ENCODE measurements around the gene TMEM170B.

TMEM170B gene

DNA sequence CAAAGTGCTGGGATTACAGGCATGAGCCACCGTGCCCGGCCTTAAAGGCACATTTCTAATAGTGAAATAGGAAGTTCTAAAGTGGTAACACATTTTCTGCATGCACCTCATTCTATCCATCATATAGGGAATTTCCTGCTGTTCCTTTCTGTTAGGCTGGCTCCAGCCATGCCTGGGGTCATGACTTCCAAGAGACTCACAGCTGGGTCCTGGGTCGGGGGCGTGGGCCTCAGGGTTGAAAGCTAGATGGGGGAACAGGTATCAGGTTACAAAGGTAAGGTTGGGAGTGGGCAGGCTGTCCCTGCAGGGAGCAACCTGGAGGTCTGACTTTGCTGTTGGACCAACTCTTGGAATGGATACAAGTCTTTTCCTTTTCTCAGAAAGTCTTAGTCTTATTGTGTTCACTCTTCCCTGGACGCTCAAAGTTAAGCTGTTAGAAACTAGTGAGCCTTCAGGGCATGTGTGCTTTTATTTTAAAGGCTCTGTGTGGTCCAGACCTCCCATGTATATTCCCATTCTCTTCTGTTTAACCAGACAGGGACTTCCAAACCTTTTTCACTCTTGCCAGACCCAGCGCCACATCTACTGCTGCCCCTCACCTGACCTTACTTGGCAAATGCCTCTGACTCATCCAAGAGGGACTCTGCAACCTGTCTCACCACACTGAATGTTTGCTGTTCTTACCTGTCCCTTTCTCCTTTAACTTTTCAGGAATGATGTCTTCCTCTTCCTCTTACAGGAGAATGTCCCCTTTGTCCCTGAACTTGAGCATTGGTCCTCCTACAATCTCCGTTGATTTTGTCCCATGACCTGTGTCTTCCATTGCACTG, 64.4 kb downstream of the TMEM170B start:
- TF ChIP-seq ELF4 (IDR thresholded peaks at IDR 0.05), result no peak
- ChIA-PET POLR2A (no interaction called here), CTCF (no interaction called here)
- DNase-seq (ENCODE audit: extremely low spot score), result no peak

GRCh38 chr6:11604215-11604614, 66.7 kb downstream of the TMEM170B start:
- ChIA-PET POLR2A (no interaction called here), CTCF (interaction anchor here (0.6 kb wide), 1 partner anchor 1704 kb away, joined by 3 read pairs; no protein-coding TSS in a partner anchor)
- no peak for DNase-seq (ENCODE audit: extremely low spot score)
- no peak for TF ChIP-seq SP1 (IDR thresholded peaks at IDR 0.05)
- TF ChIP-seq BHLHE40 (IDR thresholded peaks at IDR 0.05; ENCODE audit: borderline replicate concordance), result no peak
- no peak for TF ChIP-seq FOXM1 (IDR thresholded peaks at IDR 0.05; ENCODE audit: borderline replicate concordance)
- no peak for TF ChIP-seq FOXK2 (IDR thresholded peaks at IDR 0.05)
- no peak for TF ChIP-seq TARDBP (IDR thresholded peaks at IDR 0.05)
- TF ChIP-seq SUZ12 (IDR thresholded peaks at IDR 0.05), result no peak
- no peak for TF ChIP-seq HDGF (IDR thresholded peaks at IDR 0.05; ENCODE audit: borderline replicate concordance)
- TF ChIP-seq PKNOX1 (IDR thresholded peaks at IDR 0.05), result no peak
- no peak for TF ChIP-seq FOXA1 (IDR thresholded peaks at IDR 0.05)
- TF ChIP-seq LEF1 (IDR thresholded peaks at IDR 0.05; ENCODE audit: borderline replicate concordance), result no peak
- no peak for TF ChIP-seq ZNF384 (IDR thresholded peaks at IDR 0.05)
- no peak for TF ChIP-seq CTBP1 (IDR thresholded peaks at IDR 0.05; ENCODE audit: borderline replicate concordance)
- no peak for TF ChIP-seq ARNT (IDR thresholded peaks at IDR 0.05)
- no peak for TF ChIP-seq NFRKB (IDR thresholded peaks at IDR 0.05)
- no peak for TF ChIP-seq ELF4 (IDR thresholded peaks at IDR 0.05)
- TF ChIP-seq L3MBTL2 (conservative IDR thresholded peaks at IDR 0.05), result no peak

DNA sequence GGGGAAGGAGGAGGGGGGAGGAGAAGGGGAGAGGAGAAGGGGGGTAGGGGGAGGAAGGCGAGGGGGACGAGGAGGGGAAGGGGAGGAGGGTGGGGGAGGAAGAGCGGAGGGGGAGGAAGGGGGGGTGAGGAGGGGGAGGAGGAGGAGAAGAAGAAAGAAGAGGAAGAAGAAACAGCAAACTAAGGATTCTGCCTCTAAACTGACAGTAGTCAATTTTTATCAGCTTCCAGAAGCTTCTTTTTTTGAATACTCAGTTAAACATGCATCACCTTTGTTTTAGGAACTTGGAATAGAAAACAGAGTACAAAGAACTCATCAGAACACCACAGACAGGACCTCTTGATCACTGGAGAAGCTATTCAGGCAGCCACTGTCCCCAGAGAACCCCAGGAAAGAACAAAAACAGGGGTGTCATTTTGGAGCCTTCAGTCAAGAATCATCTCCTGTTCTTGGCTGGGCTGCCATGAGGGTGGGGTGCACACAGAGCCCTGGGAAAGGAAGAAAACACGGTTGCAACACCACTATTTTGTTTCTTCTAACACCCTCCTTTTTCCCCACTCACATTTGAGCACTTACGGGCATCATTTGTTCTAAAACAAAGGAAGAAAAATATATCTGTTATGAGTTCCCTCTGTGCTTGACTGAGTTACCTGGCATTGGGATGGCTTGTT, 67.4 kb downstream of the TMEM170B start:
- TF ChIP-seq TARDBP (IDR thresholded peaks at IDR 0.05), result no peak
- TF ChIP-seq FOXA1 (IDR thresholded peaks at IDR 0.05), result no peak
- TF ChIP-seq CTBP1 (IDR thresholded peaks at IDR 0.05; ENCODE audit: borderline replicate concordance), result no peak
- TF ChIP-seq L3MBTL2 (conservative IDR thresholded peaks at IDR 0.05), result no peak
- no peak for TF ChIP-seq ZNF384 (IDR thresholded peaks at IDR 0.05)
- no peak for TF ChIP-seq LEF1 (IDR thresholded peaks at IDR 0.05; ENCODE audit: borderline replicate concordance)
- no peak for TF ChIP-seq FOXK2 (IDR thresholded peaks at IDR 0.05)
- no peak for TF ChIP-seq PKNOX1 (IDR thresholded peaks at IDR 0.05)
- no peak for TF ChIP-seq NFRKB (IDR thresholded peaks at IDR 0.05)
- TF ChIP-seq ARNT (IDR thresholded peaks at IDR 0.05), result no peak
- TF ChIP-seq BHLHE40 (IDR thresholded peaks at IDR 0.05; ENCODE audit: borderline replicate concordance), result no peak
- no peak for TF ChIP-seq ELF4 (IDR thresholded peaks at IDR 0.05)
- ChIA-PET CTCF (interaction anchor here (0.6 kb wide), 1 partner anchor 1704 kb away, joined by 3 read pairs; no protein-coding TSS in a partner anchor), POLR2A (no interaction called here)
- DNase-seq (ENCODE audit: extremely low spot score), result no peak

- TF ChIP-seq SP1 (IDR thresholded peaks at IDR 0.05), result no peak
- TF ChIP-seq PKNOX1 (IDR thresholded peaks at IDR 0.05), result no peak
- TF ChIP-seq FOXK2 (IDR thresholded peaks at IDR 0.05), result no peak
- no peak for TF ChIP-seq CTBP1 (IDR thresholded peaks at IDR 0.05; ENCODE audit: borderline replicate concordance)
- TF ChIP-seq ZNF384 (IDR thresholded peaks at IDR 0.05), result no peak
- no peak for TF ChIP-seq FOXM1 (IDR thresholded peaks at IDR 0.05; ENCODE audit: borderline replicate concordance)
- TF ChIP-seq SUZ12 (IDR thresholded peaks at IDR 0.05), result no peak
- no peak for TF ChIP-seq LEF1 (IDR thresholded peaks at IDR 0.05; ENCODE audit: borderline replicate concordance)
- TF ChIP-seq NFRKB (IDR thresholded peaks at IDR 0.05), result no peak
- TF ChIP-seq BHLHE40 (IDR thresholded peaks at IDR 0.05; ENCODE audit: borderline replicate concordance), result no peak
- TF ChIP-seq L3MBTL2 (conservative IDR thresholded peaks at IDR 0.05), result no peak
- no peak for TF ChIP-seq ARNT (IDR thresholded peaks at IDR 0.05)
- TF ChIP-seq TARDBP (IDR thresholded peaks at IDR 0.05), result no peak
- TF ChIP-seq FOXA1 (IDR thresholded peaks at IDR 0.05), result no peak
- ChIA-PET POLR2A (no interaction called here), CTCF (no interaction called here)
- DNase-seq (ENCODE audit: extremely low spot score), result no peak
Observed at GRCh38 chr6:11605507-11605905, 68.0 kb downstream of the TMEM170B start.

DNA sequence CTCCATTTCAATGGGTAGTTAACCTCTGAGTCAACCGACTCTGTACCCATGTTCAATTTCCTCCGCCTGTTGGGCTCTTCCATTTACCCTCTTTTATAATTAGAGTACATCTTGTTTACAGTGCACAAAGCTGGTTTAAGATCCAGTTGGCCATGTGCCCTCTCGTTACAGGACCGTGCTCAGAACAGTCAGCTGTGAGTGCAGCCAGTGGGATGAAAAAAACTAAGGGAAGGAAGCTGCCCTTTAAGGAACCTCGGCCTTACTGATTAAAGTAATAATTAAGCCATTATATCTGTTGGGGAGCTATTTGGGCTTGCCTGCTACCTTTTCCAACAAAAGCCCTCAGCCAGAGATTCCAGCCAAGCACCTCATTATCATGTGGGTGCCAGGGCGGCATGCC, 68.8 kb downstream of the TMEM170B start:
- CTCF ChIA-PET, result no interaction called here
- DNase-seq (ENCODE audit: extremely low spot score), result no peak
- POLR2A ChIA-PET, result no interaction called here
- TF ChIP-seq ZNF384 (IDR thresholded peaks at IDR 0.05) (no peak), L3MBTL2 (conservative IDR thresholded peaks at IDR 0.05) (no peak), SUZ12 (IDR thresholded peaks at IDR 0.05) (no peak), FOXK2 (IDR thresholded peaks at IDR 0.05) (no peak), ELF4 (IDR thresholded peaks at IDR 0.05) (no peak), TARDBP (IDR thresholded peaks at IDR 0.05) (no peak), FOXA1 (IDR thresholded peaks at IDR 0.05) (no peak), HDGF (IDR thresholded peaks at IDR 0.05; ENCODE audit: borderline replicate concordance) (no peak), FOXM1 (IDR thresholded peaks at IDR 0.05; ENCODE audit: borderline replicate concordance) (no peak), SP1 (IDR thresholded peaks at IDR 0.05) (no peak)

DNA sequence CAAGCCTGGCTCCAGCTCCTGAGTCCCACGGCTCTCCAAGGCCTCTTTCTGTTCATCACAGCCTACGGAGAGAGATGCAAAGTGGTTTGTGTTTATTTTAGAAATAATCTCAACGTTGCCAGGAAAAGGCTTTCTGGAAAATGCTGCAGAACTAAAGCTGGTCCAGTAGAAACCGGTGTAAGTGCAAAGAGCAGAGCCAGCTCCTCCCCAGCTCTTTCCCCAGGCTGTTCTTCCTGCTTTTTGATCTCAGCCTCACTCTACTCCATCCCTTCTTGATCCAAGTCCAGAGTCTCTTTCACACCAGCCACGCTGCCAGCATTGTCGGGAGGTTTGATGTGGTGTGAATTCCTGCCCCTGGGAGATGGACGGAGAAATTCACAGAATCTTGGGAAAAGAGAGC, 69.8 kb downstream of the TMEM170B start:
- ChIA-PET POLR2A (no interaction called here), CTCF (no interaction called here)
- no peak for DNase-seq (ENCODE audit: extremely low spot score)
- TF ChIP-seq LEF1 (IDR thresholded peaks at IDR 0.05; ENCODE audit: borderline replicate concordance) (no peak), CTBP1 (IDR thresholded peaks at IDR 0.05; ENCODE audit: borderline replicate concordance) (no peak), ZNF384 (IDR thresholded peaks at IDR 0.05) (no peak), L3MBTL2 (conservative IDR thresholded peaks at IDR 0.05) (no peak), FOXA1 (IDR thresholded peaks at IDR 0.05) (no peak), NFRKB (IDR thresholded peaks at IDR 0.05) (no peak), TARDBP (IDR thresholded peaks at IDR 0.05) (no peak), SUZ12 (IDR thresholded peaks at IDR 0.05) (no peak), HDGF (IDR thresholded peaks at IDR 0.05; ENCODE audit: borderline replicate concordance) (no peak), ARNT (IDR thresholded peaks at IDR 0.05) (no peak), SP1 (IDR thresholded peaks at IDR 0.05) (no peak), PKNOX1 (IDR thresholded peaks at IDR 0.05) (no peak), FOXM1 (IDR thresholded peaks at IDR 0.05; ENCODE audit: borderline replicate concordance) (no peak), FOXK2 (IDR thresholded peaks at IDR 0.05) (no peak), BHLHE40 (IDR thresholded peaks at IDR 0.05; ENCODE audit: borderline replicate concordance) (no peak), ELF4 (IDR thresholded peaks at IDR 0.05) (no peak)
